ENCODE results near the gene COL6A1. TPM values are rescaled to one million over a fixed set of nuclear protein-coding genes. Genes with fewer than 3 reads are reported as not detected.
"Not testable (repeated sequence)": the region's sequence is repeated elsewhere in the genome, so short reads cannot be mapped to it uniquely, and the experiment has no call there.

Gene COL6A1
- total and polyA plus RNA-seq, 2 of the 13 experiments (the other 11 are each of a cell fraction or from before 2014, with no cell fraction given), result 3.1 to 4.8 TPM

DNA sequence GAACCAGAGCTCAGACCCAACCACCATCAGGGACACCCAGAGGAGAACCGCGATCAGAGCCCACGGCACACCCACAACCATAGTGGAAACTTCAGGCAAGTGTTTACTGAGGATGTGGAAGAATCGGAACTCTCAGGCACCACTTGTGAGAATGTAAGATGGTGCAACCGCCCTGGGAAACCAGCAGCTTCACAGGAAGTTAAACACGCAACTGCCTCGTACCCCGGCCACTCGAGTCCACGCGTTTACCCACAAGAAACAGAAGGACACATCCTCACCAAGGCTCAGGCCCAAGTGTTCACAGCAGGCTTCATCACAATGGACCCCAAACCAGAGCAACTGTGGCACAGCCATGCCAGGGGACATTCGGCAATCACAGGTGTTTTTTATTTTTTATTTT lies 64.9 kb downstream of the COL6A1 start:
- H3K9ac ChIP-seq (ENCODE audit: insufficient read depth, low read depth, low read length), result no peak overlapping the region
- no peaks in the 10 kb centered on the region for H3K4me1 ChIP-seq (ENCODE audit: insufficient read depth, low read length)
- in situ Hi-C loops (cut with HindIII; ENCODE audit: extremely low pct_ligation_motif_present, low pct_unique_long_range_greater_than_20kb) (no loop called here), intact Hi-C loops (cut with micrococcal nuclease; ENCODE audit: unreplicated experiment) (no loop called here)
- no peak for DNase-seq (ENCODE audit: low spot score)
- BruUV-seq (replicated peaks), result no TSS peak
- H3K27ac ChIP-seq (ENCODE audit: extremely low read length, insufficient read depth, low read length), result no peak overlapping the region
- FAIRE-seq, result no peak
- POLR2A ChIA-PET, result no interaction called here
- H3K36me3 ChIP-seq (replicated peaks in 1 of 2; ENCODE audit: control insufficient read depth in 1 of 2, insufficient read depth in 2 of 2, low read length in 2 of 2), result no peaks in the 10 kb centered on the region
- no peak overlapping the region for H2AFZ ChIP-seq (ENCODE audit: low read length)
- CTCF ChIA-PET (ENCODE audit: low intra/inter-chr PET ratio, low total read pairs), result no interaction called here
- TF ChIP-seq ZNF83 (CRISPR knock-in tag; IDR thresholded peaks at IDR 0.05; ENCODE audit: borderline replicate concordance) (no peak), ZNF672 (CRISPR knock-in tag; IDR thresholded peaks at IDR 0.05) (no peak), ONECUT2 (CRISPR knock-in tag; IDR thresholded peaks at IDR 0.05) (no peak)
- H3K79me2 ChIP-seq (ENCODE audit: insufficient read depth, low read length), result no peaks in the 10 kb centered on the region
- WGBS (ENCODE audit: low lambda C conversion rate), result 55% methylated on average over 12 of the region's 12 CpGs
- H3K9me3 ChIP-seq (ENCODE audit: low read length), result no peaks in the 10 kb centered on the region
- ATAC-seq, result no peak
- no peak overlapping the region for H3K4me3 ChIP-seq (replicated peaks in 1 of 3; ENCODE audit: insufficient read depth in 1 of 3, low read depth in 2 of 3, low read length in 3 of 3)
- peaks cover 5 to 10% of the 10 kb centered on the region in 2 experiments; a peak in 4 of 5 replicates for H3K27me3 ChIP-seq (ENCODE audit: control insufficient read depth in 1 of 2, insufficient read depth in 2 of 2, low read length in 2 of 2)
- no peaks in the 10 kb centered on the region for H4K20me1 ChIP-seq (ENCODE audit: insufficient read depth, low read length)
- no peak overlapping the region for H3K4me2 ChIP-seq (ENCODE audit: low read depth, low read length)

GRCh38 chr21:46046906-46047305 lies 65.3 kb downstream of the COL6A1 start:
- in situ Hi-C loops (cut with HindIII; ENCODE audit: extremely low pct_ligation_motif_present, low pct_unique_long_range_greater_than_20kb); H2AFZ ChIP-seq (ENCODE audit: low read length); H3K9ac ChIP-seq (ENCODE audit: insufficient read depth, low read depth, low read length); H3K4me3 ChIP-seq (replicated peaks in 1 of 3; ENCODE audit: insufficient read depth in 1 of 3, low read depth in 2 of 3, low read length in 3 of 3); H3K27ac ChIP-seq (ENCODE audit: extremely low read length, insufficient read depth, low read length); H3K79me2 ChIP-seq (ENCODE audit: insufficient read depth, low read length); FAIRE-seq; H3K9me3 ChIP-seq (ENCODE audit: low read length); H3K4me2 ChIP-seq (ENCODE audit: low read depth, low read length); BruUV-seq (replicated peaks); H3K4me1 ChIP-seq (ENCODE audit: insufficient read depth, low read length); POLR2A ChIA-PET; intact Hi-C loops (cut with micrococcal nuclease; ENCODE audit: unreplicated experiment); DNase-seq (ENCODE audit: low spot score); H4K20me1 ChIP-seq (ENCODE audit: insufficient read depth, low read length); CTCF ChIA-PET (ENCODE audit: low intra/inter-chr PET ratio, low total read pairs); ATAC-seq; H3K36me3 ChIP-seq (replicated peaks in 1 of 2; ENCODE audit: control insufficient read depth in 1 of 2, insufficient read depth in 2 of 2, low read length in 2 of 2): not testable (repeated sequence)
- peaks cover 5 to 10% of the 10 kb centered on the region in 2 experiments; a peak in 4 of 5 replicates for H3K27me3 ChIP-seq (ENCODE audit: control insufficient read depth in 1 of 2, insufficient read depth in 2 of 2, low read length in 2 of 2)
- WGBS (ENCODE audit: low lambda C conversion rate), result 72% methylated on average over 8 of the region's 12 CpGs

Measured in HepG2 (cell line).